Astrocyte of the spinal cord (primary cell): ENCODE results near the gene CCDC80.
A peak's percentile ranks its signal among the peaks of the same experiment; 100 is the strongest.

Source experiments
- DNase-seq: peaks from one replicate; pipeline ENCODE4 v3.0.0; 2011; ENCODE audit warnings: low read depth, low spot score
- H3K4me3 ChIP-seq: 2 replicates; pipeline ENCODE4 v1.5.1; 2011; ENCODE audit warnings: low read depth, mild to moderate bottlenecking, low read length, moderate library complexity
- in situ Hi-C: cut with HindIII; loops from 2 replicates; pipeline ENCODE4 v1.10.0; 2017; ENCODE audit warnings: low sequenced_read_pairs
- TF ChIP-seq, protein P1 (sequence below): IDR thresholded peaks from 2 replicates; pipeline ENCODE4 v1.5.1; 2012; ENCODE audit warnings: low read depth, mild to moderate bottlenecking, low read length, inconsistent platforms

Gene CCDC80

GRCh38 chr3:112651071-112651470 lies 10.1 kb upstream of the CCDC80 start:
- TF ChIP-seq, protein P1, sequence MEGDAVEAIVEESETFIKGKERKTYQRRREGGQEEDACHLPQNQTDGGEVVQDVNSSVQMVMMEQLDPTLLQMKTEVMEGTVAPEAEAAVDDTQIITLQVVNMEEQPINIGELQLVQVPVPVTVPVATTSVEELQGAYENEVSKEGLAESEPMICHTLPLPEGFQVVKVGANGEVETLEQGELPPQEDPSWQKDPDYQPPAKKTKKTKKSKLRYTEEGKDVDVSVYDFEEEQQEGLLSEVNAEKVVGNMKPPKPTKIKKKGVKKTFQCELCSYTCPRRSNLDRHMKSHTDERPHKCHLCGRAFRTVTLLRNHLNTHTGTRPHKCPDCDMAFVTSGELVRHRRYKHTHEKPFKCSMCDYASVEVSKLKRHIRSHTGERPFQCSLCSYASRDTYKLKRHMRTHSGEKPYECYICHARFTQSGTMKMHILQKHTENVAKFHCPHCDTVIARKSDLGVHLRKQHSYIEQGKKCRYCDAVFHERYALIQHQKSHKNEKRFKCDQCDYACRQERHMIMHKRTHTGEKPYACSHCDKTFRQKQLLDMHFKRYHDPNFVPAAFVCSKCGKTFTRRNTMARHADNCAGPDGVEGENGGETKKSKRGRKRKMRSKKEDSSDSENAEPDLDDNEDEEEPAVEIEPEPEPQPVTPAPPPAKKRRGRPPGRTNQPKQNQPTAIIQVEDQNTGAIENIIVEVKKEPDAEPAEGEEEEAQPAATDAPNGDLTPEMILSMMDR, result no peak
- in situ Hi-C loops, result no loop called here
- DNase-seq, result peak; percentile 1
- no peak overlapping the region for H3K4me3 ChIP-seq

GRCh38 chr3:112650482-112650881 lies 9.5 kb upstream of the CCDC80 start:
- H3K4me3 ChIP-seq, result no peak overlapping the region
- TF ChIP-seq, protein P1, result no peak
- peak; percentile 55 for DNase-seq
- in situ Hi-C loops, result no loop called here

DNA sequence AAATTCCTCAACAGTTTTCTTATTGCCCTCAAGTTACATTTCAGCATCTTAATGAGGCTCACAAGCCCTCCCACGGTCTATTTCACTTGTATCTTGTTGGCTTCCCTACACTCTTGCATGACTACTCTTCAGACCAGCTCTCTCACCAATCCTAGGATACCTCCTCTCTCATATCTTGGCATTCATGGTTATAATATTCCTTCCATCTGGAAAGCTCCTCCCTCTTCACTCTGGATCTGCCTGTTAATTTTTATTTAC lies 8.5 kb upstream of the CCDC80 start:
- TF ChIP-seq, protein P1, result no peak
- H3K4me3 ChIP-seq, result no peak overlapping the region
- in situ Hi-C loops, result no loop called here
- peak; percentile 71 for DNase-seq

GRCh38 chr3:112647122-112647521 lies 6.2 kb upstream of the CCDC80 start:
- peak; percentile 83 for DNase-seq
- in situ Hi-C loops, result no loop called here
- TF ChIP-seq, protein P1, result no peak
- H3K4me3 ChIP-seq, result no peak overlapping the region

DNA sequence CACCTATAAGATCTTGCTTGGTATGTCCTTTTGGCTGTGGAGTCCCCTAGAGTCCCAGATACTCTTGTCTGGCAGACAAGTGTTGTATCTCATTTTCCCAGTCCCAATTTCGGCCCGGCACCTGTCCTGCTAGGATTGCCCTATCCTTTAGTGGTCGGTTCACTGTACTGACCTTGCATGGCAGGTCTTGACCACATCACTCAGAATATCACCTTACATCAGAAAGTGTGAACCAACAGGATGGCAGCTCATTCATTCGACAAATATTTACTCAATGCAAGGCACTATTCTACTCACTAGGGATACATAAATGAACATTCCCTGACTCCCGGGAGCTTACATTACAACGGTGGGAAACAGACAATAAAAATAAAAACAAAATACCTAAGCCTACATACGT lies 5.7 kb upstream of the CCDC80 start:
- DNase-seq, result no peak
- no peak overlapping the region for H3K4me3 ChIP-seq
- in situ Hi-C loops, result no loop called here
- TF ChIP-seq, protein P1, result no peak

DNA sequence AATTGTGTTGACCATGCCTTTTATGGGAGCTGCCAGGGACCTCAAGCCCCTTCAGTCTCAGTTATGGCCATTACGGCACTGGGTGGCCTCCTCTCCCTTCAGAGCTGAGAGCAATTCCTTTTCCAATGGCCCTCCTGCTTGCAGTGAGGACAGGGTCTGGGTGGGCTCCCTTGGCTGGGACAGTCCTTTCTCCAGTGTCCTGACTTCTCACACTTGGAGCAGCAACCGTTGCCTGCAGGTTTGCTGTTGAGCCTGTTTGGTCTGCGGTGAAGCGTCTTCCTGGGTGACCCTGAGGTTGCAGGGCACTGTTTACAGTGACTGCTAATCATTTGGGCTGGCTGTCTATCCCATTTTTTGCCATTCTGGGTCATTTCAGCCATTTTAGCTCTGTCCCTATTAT lies 3.5 kb upstream of the CCDC80 start:
- no peak for DNase-seq
- in situ Hi-C loops, result no loop called here
- no peak overlapping the region for H3K4me3 ChIP-seq
- TF ChIP-seq, protein P1, result no peak

DNA sequence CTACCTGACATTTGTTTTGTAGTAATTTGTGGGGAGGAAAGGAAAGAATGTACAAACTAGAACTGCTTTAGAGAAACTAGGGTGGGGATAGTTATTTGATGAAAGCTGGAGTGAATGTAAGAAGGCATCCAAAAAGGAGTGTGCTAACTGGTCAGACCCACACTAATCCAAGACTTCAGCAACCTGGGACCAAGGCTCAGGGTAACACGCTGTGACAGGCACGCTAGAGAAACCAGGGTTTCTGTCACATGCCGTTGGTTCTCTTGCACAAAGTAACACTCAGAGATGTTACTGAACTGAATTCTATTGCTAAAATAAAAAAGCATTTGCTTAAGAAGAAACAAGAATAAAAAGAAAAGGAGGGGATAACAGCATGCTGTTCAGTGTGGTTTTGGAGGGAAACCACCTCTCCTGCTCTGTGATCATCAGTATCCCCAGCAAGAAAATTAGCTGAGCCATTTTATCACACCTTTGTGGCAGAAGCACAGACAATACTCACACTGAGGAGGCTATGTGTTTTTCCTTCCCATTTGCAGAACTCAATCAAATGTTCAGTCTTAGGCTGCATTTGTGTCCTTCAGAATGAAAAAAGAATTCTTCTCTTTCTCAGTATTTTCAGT lies 2.8 kb upstream of the CCDC80 start:
- H3K4me3 ChIP-seq, result no peak overlapping the region
- DNase-seq, result no peak
- in situ Hi-C loops, result no loop called here
- TF ChIP-seq, protein P1, result no peak
